ENCODE measurements around the gene GRIA1. TPM values are rescaled to one million over a fixed set of nuclear protein-coding genes. Genes with fewer than 3 reads are reported as not detected.
A peak's percentile ranks its signal among the peaks of the same experiment; 100 is the strongest.

Gene GRIA1
- total RNA-seq, 4 donors from 2014 or later, result 0.48 to 1.00 TPM; not detected in 2

- Histone ChIP-seq H3K4me1 (no peaks in the 10 kb centered on the region), H3K9me3 (no peaks in the 10 kb centered on the region), H3K4me3 (no peak overlapping the region), H3K27ac (no peak overlapping the region), H3K27me3 (no peaks in the 10 kb centered on the region), H3K36me3 (no peaks in the 10 kb centered on the region)
- in situ Hi-C loops (cut with MboI; ENCODE audit: low pct_ligation_motif_present in 1 of 4, low pct_unique_long_range_greater_than_20kb in 1 of 4, low sequenced_read_pairs in 3 of 4), result no loop called here
- intact Hi-C loops (cut with DNase I; ENCODE audit: low total_unique reads), result no loop called here
- no peak for TF ChIP-seq CTCF (IDR thresholded peaks at IDR 0.05)
- no peak for TF ChIP-seq POLR2AphosphoS5 (IDR thresholded peaks at IDR 0.05)
- TF ChIP-seq POLR2A (IDR thresholded peaks at IDR 0.05), result no peak
- TF ChIP-seq EP300 (IDR thresholded peaks at IDR 0.05; ENCODE audit: low read depth), result no peak
- no peak for DNase-seq
Measured at GRCh38 chr5:153543959-153544470, 53.5 kb downstream of the GRIA1 start.

- 59 to 75% methylated on average over 4 of the region's 4 CpGs for WGBS, 2 donors (ENCODE audit: low coverage in 1 of 2)
- Histone ChIP-seq H3K27ac (no peak overlapping the region), H3K9me3 (no peaks in the 10 kb centered on the region), H3K4me1 (no peaks in the 10 kb centered on the region), H3K27me3 (no peaks in the 10 kb centered on the region), H3K36me3 (no peaks in the 10 kb centered on the region), H3K4me3 (no peak overlapping the region)
- TF ChIP-seq POLR2A (IDR thresholded peaks at IDR 0.05), result no peak
- intact Hi-C loops (cut with DNase I; ENCODE audit: low total_unique reads), result no loop called here
- in situ Hi-C loops (cut with MboI; ENCODE audit: low pct_ligation_motif_present in 1 of 4, low pct_unique_long_range_greater_than_20kb in 1 of 4, low sequenced_read_pairs in 3 of 4), result no loop called here
- no peak for DNase-seq
Measured at GRCh38 chr5:153544706-153545105, 54.2 kb downstream of the GRIA1 start.

- no peak for DNase-seq
- H3K36me3 ChIP-seq, result no peaks in the 10 kb centered on the region
- H3K27me3 ChIP-seq, result no peaks in the 10 kb centered on the region
- H3K4me3 ChIP-seq, result no peak overlapping the region
- no peaks in the 10 kb centered on the region for H3K9me3 ChIP-seq
- in situ Hi-C loops (cut with MboI; ENCODE audit: low pct_ligation_motif_present in 1 of 4, low pct_unique_long_range_greater_than_20kb in 1 of 4, low sequenced_read_pairs in 3 of 4) (no loop called here), intact Hi-C loops (cut with DNase I; ENCODE audit: low total_unique reads) (no loop called here)
- WGBS, 2 donors (ENCODE audit: low coverage in 1 of 2), result 32 to 33% methylated on average over 1 of the region's 1 CpG
- no peak overlapping the region for H3K27ac ChIP-seq
- peaks cover 0 to 5% (median 0%) of the 10 kb centered on the region in 4 donors for H3K4me1 ChIP-seq
- TF ChIP-seq CTCF (IDR thresholded peaks at IDR 0.05) (no peak), EP300 (IDR thresholded peaks at IDR 0.05; ENCODE audit: low read depth) (no peak), POLR2A (IDR thresholded peaks at IDR 0.05) (no peak), POLR2AphosphoS5 (IDR thresholded peaks at IDR 0.05) (no peak)
Measured at GRCh38 chr5:153546566-153546965, 56.1 kb downstream of the GRIA1 start.

- no peak overlapping the region for H3K4me3 ChIP-seq
- in situ Hi-C loops (cut with MboI; ENCODE audit: low pct_ligation_motif_present in 1 of 4, low pct_unique_long_range_greater_than_20kb in 1 of 4, low sequenced_read_pairs in 3 of 4), result no loop called here
- no peaks in the 10 kb centered on the region for H3K9me3 ChIP-seq
- peaks cover 0 to 9% (median 4%) of the 10 kb centered on the region in 4 donors for H3K4me1 ChIP-seq
- WGBS, 2 donors (ENCODE audit: low coverage in 1 of 2), result 10 to 14% methylated on average over 1 of the region's 1 CpG
- no peaks in the 10 kb centered on the region for H3K36me3 ChIP-seq
- TF ChIP-seq POLR2A (IDR thresholded peaks at IDR 0.05) (no peak), CTCF (IDR thresholded peaks at IDR 0.05) (no peak)
- no peak for DNase-seq
- peak overlapping the region in 2 of 4 donors; percentile 9 to 19 for H3K27ac ChIP-seq
- intact Hi-C loops (cut with DNase I; ENCODE audit: low total_unique reads), result no loop called here
- H3K27me3 ChIP-seq, result no peaks in the 10 kb centered on the region
Measured at GRCh38 chr5:153551537-153552079, 61.1 kb downstream of the GRIA1 start.

- H3K9me3 ChIP-seq, result no peaks in the 10 kb centered on the region
- peaks cover 0 to 9% (median 4%) of the 10 kb centered on the region in 4 donors for H3K4me1 ChIP-seq
- H3K36me3 ChIP-seq, result no peaks in the 10 kb centered on the region
- intact Hi-C loops (cut with DNase I; ENCODE audit: low total_unique reads) (no loop called here), in situ Hi-C loops (cut with MboI; ENCODE audit: low pct_ligation_motif_present in 1 of 4, low pct_unique_long_range_greater_than_20kb in 1 of 4, low sequenced_read_pairs in 3 of 4) (no loop called here)
- H3K27me3 ChIP-seq, result no peaks in the 10 kb centered on the region
- no peak overlapping the region for H3K27ac ChIP-seq
- DNase-seq, result no peak
- H3K4me3 ChIP-seq, result no peak overlapping the region
- no peak for TF ChIP-seq EP300 (IDR thresholded peaks at IDR 0.05; ENCODE audit: low read depth)
- TF ChIP-seq CTCF (IDR thresholded peaks at IDR 0.05), result no peak
- TF ChIP-seq POLR2AphosphoS5 (IDR thresholded peaks at IDR 0.05), result no peak
- TF ChIP-seq POLR2A (IDR thresholded peaks at IDR 0.05), result no peak
Measured at GRCh38 chr5:153552886-153553285, 62.4 kb downstream of the GRIA1 start.

All from transverse colon (tissue), 4 donors.